M059J (cell line): ENCODE measurements around the gene KRTAP10-12. TPM values are rescaled to one million over a fixed set of nuclear protein-coding genes. Genes with fewer than 3 reads are reported as not detected.

Source experiments
- DNase-seq: peaks from one replicate; pipeline ENCODE4 v3.0.0-alpha.2; 2012; ENCODE audit warnings: low read depth
- total RNA-seq: library from RNA; depleted of rRNA; stranded (reverse); fragments of >200 nt; shearing (Covaris generic); gene quantifications from 2 replicates; pipeline ENCODE4 v1.2.3, GENCODE V29; 2014

The KRTAP10-12 gene
- total RNA-seq, 1 experiment from 2014 or later, result not detected

DNA sequence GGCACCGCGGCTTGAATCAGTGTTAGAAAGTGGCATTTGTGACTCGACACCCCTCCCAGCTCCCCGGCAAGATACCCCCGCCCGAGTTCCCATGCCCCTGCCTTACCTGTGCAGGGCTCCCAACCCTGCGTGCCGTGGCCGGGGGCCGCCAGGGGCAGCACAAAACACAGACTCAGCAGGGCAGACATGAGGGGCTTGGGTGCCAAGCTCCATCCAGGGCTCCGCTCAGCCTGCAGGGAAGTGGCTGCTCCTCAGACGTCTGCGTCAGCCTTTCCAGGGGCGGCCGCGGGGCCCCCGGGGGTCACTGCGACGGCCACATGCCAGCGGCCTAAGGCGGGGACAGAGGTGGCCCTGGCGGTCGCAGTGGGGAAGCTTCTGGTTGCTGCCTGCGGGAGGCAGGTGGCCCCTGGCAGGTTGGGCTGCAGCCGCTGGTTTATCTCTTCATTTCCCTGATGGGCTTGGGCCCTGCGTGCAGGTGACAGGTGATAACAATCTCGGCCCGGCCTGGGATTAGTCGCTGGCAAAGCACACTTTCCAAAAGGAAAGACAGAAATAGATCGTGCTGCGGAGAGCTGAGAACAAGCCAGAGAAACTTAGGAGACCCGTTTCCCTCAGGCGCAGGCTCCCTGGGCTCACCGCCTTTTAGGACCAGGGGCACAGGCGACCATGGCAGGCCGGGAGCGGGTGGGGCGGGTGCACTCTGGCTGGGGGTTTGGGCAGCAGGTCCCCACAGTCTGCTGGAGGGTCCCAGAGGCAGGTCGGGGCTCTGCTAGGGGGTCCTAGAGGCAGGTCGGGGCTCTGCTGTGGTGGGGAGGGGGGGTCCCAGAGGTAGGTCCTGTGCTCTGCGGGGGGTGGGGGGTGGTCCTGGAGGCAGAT is 14.6 kb downstream of the KRTAP10-12 start, which contains the start of gene TSPEAR:
TSS of gene TSPEAR (minus strand) at position 246 of the 876 bp plus-strand sequence. CDS start at position 188, 58 bp downstream.
- DNase-seq, result no peak

DNA sequence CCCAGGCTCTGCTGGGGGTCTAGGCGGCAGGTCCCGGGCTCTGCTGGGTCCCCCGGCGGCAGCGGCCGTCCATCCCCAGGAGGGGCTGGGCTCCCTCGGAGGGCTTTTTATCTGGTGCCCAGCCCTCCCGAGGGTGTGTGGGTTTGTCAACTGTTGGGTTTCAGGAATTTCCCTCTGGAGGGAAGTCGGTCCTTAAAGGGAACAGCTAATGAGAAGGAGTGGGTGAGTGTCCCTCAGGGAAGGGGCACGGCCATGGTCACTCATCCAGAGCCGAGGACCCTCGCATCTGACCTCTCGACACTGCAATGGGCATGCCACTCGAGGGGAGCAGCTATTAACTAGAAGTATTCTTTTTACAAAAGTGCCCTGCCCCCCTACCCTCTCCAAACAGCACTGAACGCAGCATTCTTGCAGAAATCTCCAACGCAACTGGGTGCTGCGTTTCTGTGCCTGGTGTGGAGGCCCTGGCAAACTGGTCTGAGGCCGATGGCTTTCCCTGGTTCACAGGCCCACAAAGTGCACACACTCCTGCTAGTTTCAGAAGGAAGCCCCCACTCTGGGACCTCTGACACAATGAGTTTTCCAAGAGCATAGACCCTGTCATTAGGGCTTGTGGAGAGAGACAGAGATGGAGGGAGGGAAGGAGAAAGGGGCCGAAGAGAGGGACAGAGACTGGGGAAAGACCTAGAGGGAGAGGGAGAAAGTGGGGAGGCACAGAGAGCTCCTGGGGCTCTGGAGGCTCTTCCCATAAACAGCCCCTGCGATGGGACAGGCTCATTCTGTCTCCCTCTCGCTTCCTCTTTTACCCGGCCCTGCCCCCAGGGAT is 15.4 kb downstream of the KRTAP10-12 start:
- no peak for DNase-seq

DNA sequence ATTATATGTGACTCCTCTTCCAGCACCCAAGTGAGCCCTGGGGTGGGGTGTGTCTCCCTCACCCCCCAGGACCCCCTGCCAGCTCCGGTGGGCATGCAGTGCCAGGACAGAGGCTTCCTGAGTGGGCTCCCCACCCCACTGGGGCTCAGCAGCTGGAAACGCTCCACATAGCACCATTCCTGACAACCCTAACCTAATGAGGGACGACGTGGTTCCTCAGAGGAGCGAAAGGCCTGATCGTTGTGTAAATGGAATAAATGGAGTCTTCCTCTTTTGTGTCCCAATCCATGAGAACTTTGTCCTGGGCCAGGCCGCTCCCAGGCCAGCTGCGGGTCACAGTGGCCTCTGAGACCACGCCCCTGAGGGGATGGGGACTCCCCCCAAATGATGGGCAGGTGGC is 16.2 kb downstream of the KRTAP10-12 start:
- DNase-seq, result no peak

DNA sequence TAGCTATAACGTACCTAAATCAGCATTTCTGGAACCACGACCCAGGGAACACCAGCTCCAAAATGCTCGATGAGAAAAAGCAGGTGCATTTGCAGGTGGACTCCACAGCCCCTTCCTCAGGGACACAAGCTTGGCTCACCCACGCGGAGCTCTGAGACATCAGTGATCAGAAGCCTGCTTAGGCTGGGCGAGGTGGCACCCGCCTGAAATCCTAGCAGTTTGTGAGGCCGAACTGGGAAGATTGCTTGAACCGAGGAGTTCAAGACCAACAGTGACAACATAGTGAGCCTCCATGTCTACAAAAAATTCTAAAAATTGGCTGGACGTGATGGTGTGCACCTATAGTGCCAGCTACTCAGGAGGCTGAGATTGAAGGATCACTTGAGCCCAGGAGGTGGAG is 16.9 kb downstream of the KRTAP10-12 start:
- no peak for DNase-seq

GRCh38 chr21:44714905-44715304 is 17.9 kb downstream of the KRTAP10-12 start:
- DNase-seq, result no peak

- DNase-seq, result no peak
These were observed 20.0 kb downstream of the KRTAP10-12 start for GRCh38 chr21:44716984-44717383.

GRCh38 chr21:44718093-44718492 is 21.1 kb downstream of the KRTAP10-12 start:
- no peak for DNase-seq

DNA sequence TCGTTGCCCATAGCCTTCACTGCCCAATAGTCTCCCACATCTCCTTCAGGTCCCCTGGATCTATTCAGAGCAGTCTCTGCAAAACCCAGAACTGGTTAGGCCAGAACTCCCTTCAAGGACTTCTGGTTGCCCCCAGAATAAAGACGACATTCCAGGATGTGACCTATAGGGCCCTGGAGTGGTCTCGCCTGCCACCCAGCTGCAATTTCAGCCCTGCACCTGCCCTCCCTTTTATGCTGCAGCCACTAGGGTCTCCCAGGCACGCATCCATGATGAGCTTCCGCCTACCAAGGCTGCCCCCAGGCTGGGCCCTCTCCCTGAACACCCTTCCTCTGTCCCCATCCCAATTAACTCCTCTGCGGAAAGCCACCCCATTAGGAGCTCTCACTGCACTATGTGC is 21.6 kb downstream of the KRTAP10-12 start:
- no peak for DNase-seq

- DNase-seq, result no peak
These were observed 23.2 kb downstream of the KRTAP10-12 start for GRCh38 chr21:44720170-44720569.

GRCh38 chr21:44722731-44723130 is 25.8 kb downstream of the KRTAP10-12 start:
- DNase-seq, result no peak

DNA sequence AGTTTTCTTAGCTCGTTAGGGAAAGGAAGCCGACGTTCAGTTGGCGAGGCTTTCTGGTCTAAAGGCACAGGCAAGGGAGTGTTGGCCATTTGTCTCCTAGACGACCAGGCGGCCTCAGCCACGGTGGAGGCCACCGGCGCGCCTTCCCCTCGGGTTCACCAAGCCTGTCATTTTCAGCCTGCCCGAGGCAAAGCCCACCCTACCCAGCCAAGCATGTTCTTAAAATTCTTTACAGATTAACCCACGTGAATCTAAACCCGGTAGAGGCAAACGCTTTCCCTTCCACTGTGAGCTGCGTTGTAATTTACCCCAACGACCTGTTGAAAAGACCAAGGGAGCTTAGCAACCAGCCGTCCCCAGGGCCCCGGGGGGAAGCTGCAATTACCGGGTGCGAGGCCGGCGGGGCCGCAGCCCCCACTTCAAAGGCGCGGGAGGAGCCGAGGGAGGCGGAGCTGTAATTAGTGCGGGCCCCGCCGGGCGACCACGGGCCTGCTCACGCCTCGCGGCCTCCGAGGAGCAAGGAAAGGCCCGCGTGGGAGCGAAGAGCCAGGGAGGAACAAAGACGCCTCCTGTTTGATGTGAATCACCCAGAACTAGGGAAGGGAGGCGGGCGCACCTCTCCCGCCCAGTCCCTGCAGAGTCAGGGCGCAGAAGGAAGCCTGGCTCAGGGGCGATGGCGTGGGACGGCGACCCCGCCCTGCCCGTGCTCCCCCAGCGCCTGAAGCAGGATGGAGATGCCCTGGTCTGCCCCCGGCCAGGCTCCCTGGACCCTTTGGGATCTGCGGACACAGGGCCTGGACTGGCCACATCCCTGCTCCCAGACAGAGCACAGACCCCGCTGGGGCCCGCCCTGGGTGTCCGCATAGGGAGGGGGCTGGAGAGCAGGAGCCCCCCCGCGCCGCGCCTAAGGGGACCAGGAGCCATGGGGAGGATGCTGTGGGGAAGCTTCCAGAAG is 26.5 kb downstream of the KRTAP10-12 start:
- no peak for DNase-seq

DNA sequence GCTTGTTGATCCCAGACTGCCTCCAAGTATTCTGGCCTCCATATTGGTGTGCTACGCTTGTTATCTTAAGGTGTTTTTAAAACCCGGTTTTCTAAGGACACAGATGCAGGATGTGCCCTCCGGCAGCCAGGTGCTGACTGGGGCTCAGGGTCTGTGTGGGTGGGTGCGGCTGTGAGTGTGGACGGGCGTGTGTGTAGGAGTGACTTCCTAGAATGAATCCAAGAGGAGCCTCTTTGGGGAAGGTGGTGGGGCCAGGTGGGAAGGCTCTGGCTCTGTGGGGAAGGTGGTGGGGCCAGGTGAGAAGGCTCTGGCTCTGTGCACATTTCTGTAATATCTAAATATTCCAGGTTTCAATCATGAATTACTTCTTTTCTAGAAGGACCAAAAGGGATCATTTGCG is 27.2 kb downstream of the KRTAP10-12 start:
- no peak for DNase-seq

DNA sequence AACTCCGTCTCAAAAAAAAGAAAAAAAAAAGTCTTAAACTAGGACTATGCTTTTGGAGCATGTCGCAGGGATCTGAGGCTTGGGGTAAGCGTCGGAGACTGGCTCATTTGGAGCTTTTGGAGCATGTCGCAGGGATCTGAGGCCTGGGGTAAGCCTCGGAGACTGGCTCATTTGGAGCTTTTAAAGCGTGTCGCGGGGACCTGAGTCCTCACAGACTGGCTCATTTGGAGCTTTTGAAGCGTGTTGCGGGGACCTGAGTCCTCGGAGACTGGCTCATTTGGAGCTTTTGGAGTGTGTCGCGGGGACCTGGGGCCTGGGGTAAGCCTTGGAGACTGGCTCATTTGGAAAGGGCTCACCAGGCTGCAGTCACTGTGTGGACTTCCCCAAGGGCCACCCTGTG is 28.0 kb downstream of the KRTAP10-12 start:
- no peak for DNase-seq

- DNase-seq, result no peak
These were observed 29.9 kb downstream of the KRTAP10-12 start for GRCh38 chr21:44726826-44727225.

GRCh38 chr21:44727321-44727720 is 30.3 kb downstream of the KRTAP10-12 start:
- no peak for DNase-seq

GRCh38 chr21:44727757-44728156 is 30.8 kb downstream of the KRTAP10-12 start:
- DNase-seq, result no peak

- DNase-seq, result no peak
These were observed 31.7 kb downstream of the KRTAP10-12 start for GRCh38 chr21:44728716-44729115.

GRCh38 chr21:44729336-44730027 is 32.5 kb downstream of the KRTAP10-12 start:
- DNase-seq, result no peak

GRCh38 chr21:44730028-44730395 is 33.0 kb downstream of the KRTAP10-12 start:
- no peak for DNase-seq

- DNase-seq, result no peak
These were observed 34.1 kb downstream of the KRTAP10-12 start for GRCh38 chr21:44730951-44731579.
